Lower lobe of right lung (tissue), 2 donors: Measurements from ENCODE around the gene SMIM24. TPM values are rescaled to one million over a fixed set of nuclear protein-coding genes. Genes with fewer than 3 reads are reported as not detected.

ENCODE experiments used
- ATAC-seq, 2 donors: fragments of 200-7000 bp; cut with Tn5 transposase; one replicate each; pipeline ENCODE4 v1.9.1; 2020 to 2022; ENCODE audit warnings: mild to moderate bottlenecking in 2 of 2, moderate library complexity in 2 of 2
- DNase-seq: peaks from one replicate; pipeline ENCODE4 v3.0.0-alpha.2; 2020
- H3K27ac ChIP-seq: fragments of 200-600 bp; one replicate; pipeline ENCODE4 v1.8.0; 2022
- H3K27me3 ChIP-seq: fragments of 200-600 bp; one replicate; pipeline ENCODE4 v1.8.0; 2022; ENCODE audit warnings: low read depth
- H3K36me3 ChIP-seq: fragments of 200-600 bp; one replicate; pipeline ENCODE4 v1.8.0; 2022; ENCODE audit warnings: mild to moderate bottlenecking
- H3K4me1 ChIP-seq: fragments of 200-600 bp; one replicate; pipeline ENCODE4 v1.8.0; 2022
- H3K4me3 ChIP-seq: fragments of 200-600 bp; one replicate; pipeline ENCODE4 v1.8.0; 2022; ENCODE audit warnings: mild to moderate bottlenecking
- H3K9me3 ChIP-seq: fragments of 200-600 bp; one replicate; pipeline ENCODE4 v1.8.0; 2022
- CTCF ChIP-seq: fragments of 200-600 bp; IDR thresholded peaks from one replicate; pipeline ENCODE4 v1.8.0; 2022; ENCODE audit warnings: antibody characterized with exemption, mild to moderate bottlenecking
- intact Hi-C: fragments of 100-400 bp; cut with DNase I; formaldehyde crosslinking; loops from one replicate; pipeline ENCODE4 v1.11.0; 2022
- total RNA-seq: library from RNA; stranded (reverse); fragmentation: NEBNext Ultra II Directional; extraction: Animal tissue kit (Norgen Biotek cat#: 25700); gene quantifications from one replicate; pipeline ENCODE4 v1.2.1, GENCODE V29; 2021
- donor health status: DM: no; HTN: yes; CAD: no; lungs with severe emphysema.

Gene SMIM24
- total RNA-seq, 1 donor from 2014 or later, result not detected

GRCh38 chr19:3504735-3505134 lies 24.4 kb upstream of the SMIM24 start:
- Histone ChIP-seq H3K27me3 (no peaks in the 10 kb centered on the region), H3K27ac (peak overlapping the region; percentile 84), H3K4me1 (peaks cover 24% of the 10 kb centered on the region), H3K36me3 (peaks cover 8% of the 10 kb centered on the region), H3K4me3 (no peak overlapping the region), H3K9me3 (no peaks in the 10 kb centered on the region)
- DNase-seq (no peak), ATAC-seq (no peak)
- no peak for TF ChIP-seq CTCF
- intact Hi-C loops, result no loop called here

DNA sequence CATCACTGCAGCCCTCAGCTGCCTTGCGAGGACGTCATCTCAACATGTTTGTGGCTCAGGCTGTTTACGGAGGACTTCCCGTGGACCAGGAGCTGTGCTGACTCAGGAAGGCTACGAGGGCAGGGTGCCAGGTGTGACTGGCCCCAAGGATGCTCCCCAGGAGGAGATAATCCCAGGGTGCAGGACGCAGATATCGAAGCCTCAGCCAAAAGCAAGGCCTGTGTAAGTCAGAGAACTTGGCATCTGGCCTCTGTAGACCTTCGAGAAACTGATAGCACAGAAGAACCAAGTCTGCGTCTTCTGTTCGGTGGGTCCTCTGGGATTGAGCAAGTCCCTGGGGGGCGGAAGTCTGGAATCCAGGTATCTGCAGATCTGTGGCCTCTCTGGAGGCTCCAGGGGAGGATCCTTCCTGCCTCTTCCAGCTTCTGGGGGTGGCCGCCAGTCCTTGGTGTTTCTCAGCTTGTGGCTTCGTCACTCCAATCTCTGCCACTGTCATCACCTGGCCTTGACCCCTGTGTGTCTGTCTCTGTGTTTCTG lies 22.8 kb upstream of the SMIM24 start:
- Histone ChIP-seq H3K36me3 (no peaks in the 10 kb centered on the region), H3K27ac (no peak overlapping the region), H3K4me3 (no peak overlapping the region), H3K4me1 (peaks cover 19% of the 10 kb centered on the region), H3K9me3 (no peaks in the 10 kb centered on the region), H3K27me3 (no peaks in the 10 kb centered on the region)
- ATAC-seq (no peak), DNase-seq (no peak)
- intact Hi-C loops, result no loop called here
- TF ChIP-seq CTCF, result no peak

DNA sequence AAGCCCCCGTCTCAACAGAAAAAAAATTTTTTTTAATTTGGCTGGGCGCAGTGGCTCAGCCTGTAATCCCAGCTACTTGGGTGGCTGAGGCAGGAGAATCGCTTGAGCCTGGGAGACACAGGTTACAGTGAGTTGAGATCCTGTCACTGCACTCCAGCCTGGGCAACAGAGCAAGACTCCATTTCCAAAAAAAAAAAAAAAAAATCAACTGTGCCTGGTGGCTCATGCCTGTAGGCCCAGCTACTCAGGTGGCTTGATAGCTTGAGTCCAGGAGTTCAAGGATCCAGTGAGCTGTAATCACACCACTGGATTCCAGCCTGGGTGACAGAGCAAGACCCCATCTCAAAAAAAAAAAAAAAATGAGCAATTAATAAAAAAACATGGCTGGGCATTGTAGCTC lies 21.5 kb upstream of the SMIM24 start:
- DNase-seq, result no peak
- H3K27ac ChIP-seq, result no peak overlapping the region
- intact Hi-C loops, result no loop called here

DNA sequence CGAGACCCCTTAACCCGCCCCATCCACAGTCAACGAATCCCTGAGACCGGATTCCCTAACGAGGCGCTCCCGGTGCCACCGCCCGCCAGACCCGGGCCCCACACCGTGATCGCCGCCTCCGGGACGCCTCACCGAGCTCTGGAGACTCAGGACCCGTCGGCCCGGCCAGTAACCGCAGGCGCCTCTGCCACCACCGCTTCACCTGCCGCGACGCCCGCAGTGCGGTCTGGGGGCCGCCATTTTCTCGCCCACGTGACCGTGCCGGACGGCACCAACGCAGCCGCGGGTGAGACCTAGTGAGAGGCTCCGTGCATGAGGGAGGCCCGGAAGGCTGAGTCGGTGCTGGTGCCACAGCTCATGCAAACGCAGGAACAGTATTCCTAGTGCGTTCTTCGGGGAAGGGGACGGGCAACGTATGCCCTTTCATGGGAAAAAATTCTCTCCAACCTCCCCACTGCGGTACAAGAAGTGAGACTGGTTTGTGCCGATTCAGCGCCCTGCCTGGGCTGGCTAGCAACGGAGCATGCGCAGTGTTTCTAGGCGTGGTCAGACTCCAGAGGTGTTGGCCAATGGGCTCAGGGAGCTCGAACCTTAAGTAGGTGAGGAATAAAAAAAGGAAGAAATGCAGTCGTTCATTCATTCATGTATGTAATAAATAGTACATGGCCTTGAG lies 20.2 kb upstream of the SMIM24 start, which contains the start of gene DOHH:
TSS of gene DOHH (minus strand) at position 246 of the 673 bp plus-strand sequence. CDS start 3,860 bp downstream, outside the sequence.
- intact Hi-C loops, result no loop called here
- Histone ChIP-seq H3K4me3 (peak within 1 kb of the TSS; percentile 100), H3K27ac (peak within 1 kb of the TSS; percentile 99), H3K4me1 (peaks cover 11% of the 10 kb centered on the region), H3K27me3 (no peaks in the 10 kb centered on the region), H3K9me3 (no peaks in the 10 kb centered on the region), H3K36me3 (peaks cover 12% of the 10 kb centered on the region)
- DNase-seq (peak; percentile 97), ATAC-seq (peak; percentile 94 to 96)
- no peak for TF ChIP-seq CTCF

More for the DNA sequence above, 21.5 kb upstream of the SMIM24 start:
- H3K9me3 ChIP-seq, result no peaks in the 10 kb centered on the region
- peaks cover 11% of the 10 kb centered on the region for H3K4me1 ChIP-seq
- ATAC-seq, result no peak
- no peaks in the 10 kb centered on the region for H3K27me3 ChIP-seq
- H3K4me3 ChIP-seq, result no peak overlapping the region
- no peak for TF ChIP-seq CTCF
- no peaks in the 10 kb centered on the region for H3K36me3 ChIP-seq

- no peaks in the 10 kb centered on the region for H3K9me3 ChIP-seq
- ATAC-seq (peak; percentile 9 to 15), DNase-seq (no peak)
- H3K27me3 ChIP-seq, result no peaks in the 10 kb centered on the region
- peaks cover 18% of the 10 kb centered on the region for H3K36me3 ChIP-seq
- no peak for TF ChIP-seq CTCF
- H3K27ac ChIP-seq, result peak overlapping the region; percentile 99
- intact Hi-C loops, result no loop called here
- peak overlapping the region; percentile 100 for H3K4me3 ChIP-seq
- peaks cover 11% of the 10 kb centered on the region for H3K4me1 ChIP-seq
Measured at GRCh38 chr19:3499738-3500428, 19.6 kb upstream of the SMIM24 start.
